ENCODE measurements around the gene HVCN1. TPM values are rescaled to one million over a fixed set of nuclear protein-coding genes. Genes with fewer than 3 reads are reported as not detected.
A peak's percentile ranks its signal among the peaks of the same experiment; 100 is the strongest.

The HVCN1 gene
- total RNA-seq, 3 donors from 2014 or later (not counting 1 experiment from before 2014, with no cell fraction given): 12.5 to 18.4 (median 18.0) TPM

- no peak for DNase-seq
- Mint-ChIP-seq H3K4me1 (peaks cover 0 to 10% of the 10 kb centered on the region in 2 donors), H3K27me3 (ENCODE audit: low read depth in 2 of 2) (no peaks in the 10 kb centered on the region), H3K9me3 (no peaks in the 10 kb centered on the region), H3K4me3 (no peak overlapping the region), H3K36me3 (no peaks in the 10 kb centered on the region), H3K27ac (no peak overlapping the region)
- Histone ChIP-seq H3K4me1 (ENCODE audit: control insufficient read depth, insufficient read depth, low read length) (peaks cover 11% of the 10 kb centered on the region), H3K27me3 (ENCODE audit: control insufficient read depth, insufficient read depth, low read length) (no peaks in the 10 kb centered on the region), H3K36me3 (ENCODE audit: control insufficient read depth, insufficient read depth, low read length) (no peaks in the 10 kb centered on the region), H3K4me3 (ENCODE audit: low read length) (no peak overlapping the region), H3K9me3 (ENCODE audit: control insufficient read depth, insufficient read depth, low read length) (no peaks in the 10 kb centered on the region), H3K27ac (ENCODE audit: low read length) (no peak overlapping the region)
- TF ChIP-seq CTCF (IDR thresholded peaks at IDR 0.05): no peak
- intact Hi-C loops (cut with micrococcal nuclease): no loop called here
- ATAC-seq: peak in 1 of 3 donors; percentile 56
- WGBS (ENCODE audit: insufficient coverage): 70% methylated on average over 3 of the region's 3 CpGs
These were observed 51.0 kb downstream of the HVCN1 start for GRCh38 chr12:110637869-110638441.

- DNase-seq: no peak
- intact Hi-C loops (cut with micrococcal nuclease): no loop called here
- H3K27me3 Mint-ChIP-seq (ENCODE audit: low read depth in 2 of 2): no peaks in the 10 kb centered on the region
These were observed 52.4 kb downstream of the HVCN1 start for GRCh38 chr12:110636516-110636915.

GRCh38 chr12:110635055-110635454 lies 53.9 kb downstream of the HVCN1 start:
- peaks cover 0 to 10% of the 10 kb centered on the region in 2 donors for H3K4me1 Mint-ChIP-seq
- Histone ChIP-seq H3K36me3 (ENCODE audit: control insufficient read depth, insufficient read depth, low read length) (no peaks in the 10 kb centered on the region), H3K27me3 (ENCODE audit: control insufficient read depth, insufficient read depth, low read length) (no peaks in the 10 kb centered on the region), H3K9me3 (ENCODE audit: control insufficient read depth, insufficient read depth, low read length) (no peaks in the 10 kb centered on the region), H3K4me3 (ENCODE audit: low read length) (no peak overlapping the region), H3K27ac (ENCODE audit: low read length) (no peak overlapping the region), H3K4me1 (ENCODE audit: control insufficient read depth, insufficient read depth, low read length) (peaks cover 11% of the 10 kb centered on the region)
- DNase-seq: no peak
- H3K36me3 Mint-ChIP-seq: no peaks in the 10 kb centered on the region
- H3K27ac Mint-ChIP-seq: no peak overlapping the region
- intact Hi-C loops (cut with micrococcal nuclease): no loop called here
- no peak for ATAC-seq
- H3K4me3 Mint-ChIP-seq: no peak overlapping the region
- H3K27me3 Mint-ChIP-seq (ENCODE audit: low read depth in 2 of 2): no peaks in the 10 kb centered on the region
- H3K9me3 Mint-ChIP-seq: no peaks in the 10 kb centered on the region
- TF ChIP-seq CTCF (IDR thresholded peaks at IDR 0.05): no peak

More at GRCh38 chr12:110636516-110636915, 52.4 kb downstream of the HVCN1 start:
- no peak overlapping the region for H3K4me3 Mint-ChIP-seq
- 83% methylated on average over 5 of the region's 5 CpGs for WGBS (ENCODE audit: insufficient coverage)
- no peaks in the 10 kb centered on the region for H3K9me3 ChIP-seq (ENCODE audit: control insufficient read depth, insufficient read depth, low read length)
- no peak for ATAC-seq
- no peaks in the 10 kb centered on the region for H3K36me3 Mint-ChIP-seq
- no peak for TF ChIP-seq CTCF (IDR thresholded peaks at IDR 0.05)
- H3K36me3 ChIP-seq (ENCODE audit: control insufficient read depth, insufficient read depth, low read length): no peaks in the 10 kb centered on the region
- H3K9me3 Mint-ChIP-seq: no peaks in the 10 kb centered on the region
- H3K4me3 ChIP-seq (ENCODE audit: low read length): no peak overlapping the region
- peaks cover 0 to 10% of the 10 kb centered on the region in 2 donors for H3K4me1 Mint-ChIP-seq
- H3K27ac Mint-ChIP-seq: no peak overlapping the region
- no peak overlapping the region for H3K27ac ChIP-seq (ENCODE audit: low read length)
- peaks cover 11% of the 10 kb centered on the region for H3K4me1 ChIP-seq (ENCODE audit: control insufficient read depth, insufficient read depth, low read length)
- H3K27me3 ChIP-seq (ENCODE audit: control insufficient read depth, insufficient read depth, low read length): no peaks in the 10 kb centered on the region
